Measurements from ENCODE around the gene CD44. TPM values are rescaled to one million over a fixed set of nuclear protein-coding genes. Genes with fewer than 3 reads are reported as not detected.

The CD44 gene
- total RNA-seq, 1 donor, result 647 TPM

DNA sequence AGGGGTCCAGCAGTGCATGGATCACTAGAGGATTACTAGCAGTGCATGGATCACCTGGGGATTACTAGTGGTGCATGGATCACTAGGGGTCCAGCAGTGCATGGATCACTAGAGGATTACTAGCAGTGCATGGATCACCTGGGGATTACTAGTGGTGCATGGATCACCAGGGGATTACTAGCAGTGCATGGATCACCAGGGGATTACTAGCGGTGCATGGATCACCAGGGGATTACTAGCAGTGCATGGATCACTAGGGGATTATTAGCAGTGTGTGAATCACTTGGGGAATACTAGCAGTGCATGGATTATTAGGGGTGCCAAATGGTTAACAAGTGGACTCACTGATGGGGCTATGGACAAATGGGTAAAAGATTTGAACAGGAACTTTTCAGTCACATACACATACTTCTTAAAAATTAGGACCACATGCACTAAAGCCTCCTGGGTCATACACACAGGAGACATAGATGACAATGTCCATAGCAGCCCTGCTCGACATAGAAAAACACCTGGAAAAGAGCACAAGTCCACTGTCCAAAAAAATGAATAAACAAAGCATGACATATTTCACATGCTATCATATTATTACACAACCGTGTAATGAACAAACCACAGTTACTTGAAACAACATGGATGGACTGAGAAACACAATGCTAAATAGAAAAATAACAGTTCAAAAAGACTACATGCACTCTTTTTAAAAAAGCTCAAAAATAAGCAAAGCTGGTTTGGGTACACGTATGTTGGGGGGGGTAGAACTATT, 109.8 kb downstream of the CD44 start:
- no peak overlapping the region for H3K4me3 ChIP-seq (ENCODE audit: low read depth, low read length)
- no peak for TF ChIP-seq CTCF (IDR thresholded peaks at IDR 0.05; ENCODE audit: insufficient read depth, low read depth, low read length)
- DNase-seq (ENCODE audit: low read depth), result no peak

DNA sequence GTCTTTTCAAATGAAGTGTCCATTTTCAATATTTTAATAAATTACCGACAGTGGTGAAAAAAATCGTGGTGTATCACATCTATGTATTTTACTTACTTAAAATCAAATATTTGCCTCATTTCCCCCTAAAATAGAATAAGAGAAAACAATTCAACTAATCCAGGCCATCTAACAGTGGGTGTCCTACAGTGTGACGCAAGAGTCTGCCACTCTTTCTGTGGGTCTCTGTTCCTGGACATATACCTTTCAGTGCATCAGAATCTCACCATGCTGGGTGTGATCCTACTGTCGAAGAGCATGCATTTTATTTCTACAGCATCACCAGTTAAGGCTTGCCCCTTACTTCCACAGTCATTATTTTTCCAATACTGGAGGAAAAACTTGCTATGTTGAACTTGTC, 111.2 kb downstream of the CD44 start:
- DNase-seq (ENCODE audit: low read depth), result no peak
- TF ChIP-seq CTCF (IDR thresholded peaks at IDR 0.05; ENCODE audit: insufficient read depth, low read depth, low read length), result no peak
- no peak overlapping the region for H3K4me3 ChIP-seq (ENCODE audit: low read depth, low read length)

GRCh38 chr11:35250621-35251020, 111.7 kb downstream of the CD44 start:
- no peak for TF ChIP-seq CTCF (IDR thresholded peaks at IDR 0.05; ENCODE audit: insufficient read depth, low read depth, low read length)
- DNase-seq (ENCODE audit: low read depth), result no peak
- H3K4me3 ChIP-seq (ENCODE audit: low read depth, low read length), result no peak overlapping the region

GRCh38 chr11:35253237-35253636, 114.3 kb downstream of the CD44 start:
- DNase-seq (ENCODE audit: low read depth), result no peak
- no peak for TF ChIP-seq CTCF (IDR thresholded peaks at IDR 0.05; ENCODE audit: insufficient read depth, low read depth, low read length)
- no peak overlapping the region for H3K4me3 ChIP-seq (ENCODE audit: low read depth, low read length)

- TF ChIP-seq CTCF (IDR thresholded peaks at IDR 0.05; ENCODE audit: insufficient read depth, low read depth, low read length), result no peak
- H3K4me3 ChIP-seq (ENCODE audit: low read depth, low read length), result no peak overlapping the region
- no peak for DNase-seq (ENCODE audit: low read depth)
Observed at GRCh38 chr11:35255514-35255913, 116.5 kb downstream of the CD44 start.

DNA sequence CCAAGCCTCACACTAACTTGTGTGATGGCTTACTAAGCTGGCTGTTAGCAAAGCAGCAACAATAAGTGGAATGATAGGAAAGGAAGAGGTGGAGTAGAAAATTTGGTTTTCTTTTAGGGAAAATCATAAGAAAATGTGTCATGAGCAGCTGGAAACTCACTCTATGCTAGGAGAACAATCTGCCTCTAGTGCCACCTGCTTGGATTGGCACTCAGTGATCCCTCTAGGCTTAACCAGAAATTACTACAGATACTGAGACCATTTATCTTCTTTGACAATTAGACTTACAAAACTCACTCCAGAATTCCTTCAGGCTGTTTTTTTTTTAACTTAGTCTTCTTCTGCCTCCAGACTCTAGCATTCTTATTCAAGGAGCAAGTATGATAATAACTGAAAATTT, 117.3 kb downstream of the CD44 start:
- no peak for DNase-seq (ENCODE audit: low read depth)
- H3K4me3 ChIP-seq (ENCODE audit: low read depth, low read length), result no peak overlapping the region
- TF ChIP-seq CTCF (IDR thresholded peaks at IDR 0.05; ENCODE audit: insufficient read depth, low read depth, low read length), result no peak

- TF ChIP-seq CTCF (IDR thresholded peaks at IDR 0.05; ENCODE audit: insufficient read depth, low read depth, low read length), result no peak
- no peak overlapping the region for H3K4me3 ChIP-seq (ENCODE audit: low read depth, low read length)
- DNase-seq (ENCODE audit: low read depth), result no peak
Observed at GRCh38 chr11:35257281-35257680, 118.3 kb downstream of the CD44 start.

Measured in fibroblast of villous mesenchyme (primary cell).